Smooth muscle cell (in vitro differentiated cells): ENCODE measurements around the gene IZUMO4. TPM values are rescaled to one million over a fixed set of nuclear protein-coding genes. Genes with fewer than 3 reads are reported as not detected.

ENCODE experiments used
- DNase-seq: peaks from one replicate; lab custom pipeline; 2025; ENCODE audit not compliant: unreplicated experiment; lab: John Stamatoyannopoulos, UW
- H2AFZ ChIP-seq: fragments of 200-600 bp; sonication (generic); 2 replicates; pipeline ENCODE4 v1.6.0; 2016; ENCODE audit warnings: antibody characterized with exemption, low read depth, mild to moderate bottlenecking
- H3F3A ChIP-seq: fragments of 200-600 bp; sonication (generic); 2 replicates; pipeline ENCODE4 v1.6.0; 2017; ENCODE audit warnings: antibody characterized with exemption, low read depth
- H3K27ac ChIP-seq: fragments of 200-600 bp; sonication (generic); 2 replicates; pipeline ENCODE4 v1.5.1; 2016; ENCODE audit warnings: low read depth, mild to moderate bottlenecking
- H3K27me3 ChIP-seq: fragments of 200-600 bp; sonication (generic); 2 replicates; pipeline ENCODE4 v1.6.1; 2016; ENCODE audit warnings: low read depth, mild to moderate bottlenecking
- H3K36me3 ChIP-seq: fragments of 200-600 bp; sonication (generic); 2 replicates; pipeline ENCODE4 v1.5.1; 2016; ENCODE audit warnings: low read depth
- H3K4me1 ChIP-seq: fragments of 200-600 bp; sonication (generic); 2 replicates; pipeline ENCODE4 v1.5.1; 2016; ENCODE audit warnings: low read depth
- H3K4me2 ChIP-seq: fragments of 200-600 bp; sonication (generic); 2 replicates; pipeline ENCODE4 v1.6.0; 2016; ENCODE audit warnings: mild to moderate bottlenecking
- H3K4me3 ChIP-seq: fragments of 200-600 bp; sonication (generic); 2 replicates; pipeline ENCODE4 v1.5.1; 2016; ENCODE audit warnings: mild to moderate bottlenecking
- H3K79me2 ChIP-seq: fragments of 200-600 bp; sonication (generic); 2 replicates; pipeline ENCODE4 v1.6.0; 2016; ENCODE audit warnings: low read depth, mild to moderate bottlenecking
- H3K9ac ChIP-seq: fragments of 200-600 bp; sonication (generic); 2 replicates; pipeline ENCODE4 v1.6.0; 2016; ENCODE audit warnings: low read depth
- H3K9me3 ChIP-seq: fragments of 200-600 bp; sonication (generic); replicated peaks from 2 replicates; pipeline ENCODE4 v1.5.1; 2016; ENCODE audit warnings: low read depth
- H4K20me1 ChIP-seq: fragments of 200-600 bp; sonication (generic); 2 replicates; pipeline ENCODE4 v1.6.0; 2016; ENCODE audit warnings: low read depth
- WGBS: methylation state at CpG from one replicate; pipeline ENCODE4 v1.1.7; 2016; ENCODE audit warnings: low lambda C conversion rate; 5-methylcytosine and 5-hydroxymethylcytosine counted together
- polyA plus RNA-seq: library from polyadenylated mRNA; unstranded; fragments of >200 nt; fragmentation: Nextera tagmentation; extraction: Ambion mirVana; gene quantifications from 2 replicates; pipeline ENCODE4 v1.2.1, GENCODE V29; 2016
- total RNA-seq: library from RNA; depleted of rRNA; stranded (reverse); fragments of >200 nt; gene quantifications from 2 replicates; pipeline ENCODE4 v1.2.3, GENCODE V29; 2014
- TF ChIP-seq, protein P1 (sequence below): fragments of 200-600 bp; sonication (generic); IDR thresholded peaks from 2 replicates; pipeline ENCODE4 v1.5.1; 2017; ENCODE audit warnings: borderline replicate concordance, mild to moderate bottlenecking, antibody characterized with exemption; ENCODE audit not compliant: insufficient read depth, poor library complexity, severe bottlenecking

The IZUMO4 gene
- total and polyA plus RNA-seq, 2 experiments from 2014 or later = 0.48 to 1.6 TPM

DNA sequence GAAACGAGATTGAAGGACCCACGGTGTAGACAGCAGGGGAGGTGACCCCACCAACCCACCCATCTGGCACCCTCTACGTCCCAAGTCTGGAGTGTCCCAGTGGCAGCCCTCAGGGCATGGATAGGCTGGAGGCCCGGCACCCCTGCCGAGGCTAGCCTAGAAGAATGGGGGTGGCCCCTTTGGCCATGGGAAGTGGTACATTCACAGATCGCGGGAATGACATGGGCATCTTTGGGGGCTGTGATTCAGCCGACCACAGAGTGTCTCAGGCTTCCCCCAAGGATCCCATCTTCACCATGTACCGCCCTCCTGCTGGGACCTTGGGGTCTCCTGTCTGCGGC, 34.4 kb upstream of the IZUMO4 start:
- TF ChIP-seq, protein P1, sequence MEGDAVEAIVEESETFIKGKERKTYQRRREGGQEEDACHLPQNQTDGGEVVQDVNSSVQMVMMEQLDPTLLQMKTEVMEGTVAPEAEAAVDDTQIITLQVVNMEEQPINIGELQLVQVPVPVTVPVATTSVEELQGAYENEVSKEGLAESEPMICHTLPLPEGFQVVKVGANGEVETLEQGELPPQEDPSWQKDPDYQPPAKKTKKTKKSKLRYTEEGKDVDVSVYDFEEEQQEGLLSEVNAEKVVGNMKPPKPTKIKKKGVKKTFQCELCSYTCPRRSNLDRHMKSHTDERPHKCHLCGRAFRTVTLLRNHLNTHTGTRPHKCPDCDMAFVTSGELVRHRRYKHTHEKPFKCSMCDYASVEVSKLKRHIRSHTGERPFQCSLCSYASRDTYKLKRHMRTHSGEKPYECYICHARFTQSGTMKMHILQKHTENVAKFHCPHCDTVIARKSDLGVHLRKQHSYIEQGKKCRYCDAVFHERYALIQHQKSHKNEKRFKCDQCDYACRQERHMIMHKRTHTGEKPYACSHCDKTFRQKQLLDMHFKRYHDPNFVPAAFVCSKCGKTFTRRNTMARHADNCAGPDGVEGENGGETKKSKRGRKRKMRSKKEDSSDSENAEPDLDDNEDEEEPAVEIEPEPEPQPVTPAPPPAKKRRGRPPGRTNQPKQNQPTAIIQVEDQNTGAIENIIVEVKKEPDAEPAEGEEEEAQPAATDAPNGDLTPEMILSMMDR = no peak
- Histone ChIP-seq H3K79me2 (no peaks in the 10 kb centered on the region), H3K4me2 (peak overlapping the region; percentile 89), H3K9ac (no peak overlapping the region), H3K27me3 (no peaks in the 10 kb centered on the region), H4K20me1 (no peaks in the 10 kb centered on the region), H3K36me3 (no peaks in the 10 kb centered on the region), H3F3A (peaks cover 8% of the 10 kb centered on the region), H3K27ac (no peak overlapping the region), H3K4me3 (peak overlapping the region; percentile 72), H3K4me1 (peaks cover 23% of the 10 kb centered on the region), H3K9me3 (no peaks in the 10 kb centered on the region), H2AFZ (no peak overlapping the region)
- no peak for DNase-seq
- WGBS = 81% methylated on average over 10 of the region's 10 CpGs

DNA sequence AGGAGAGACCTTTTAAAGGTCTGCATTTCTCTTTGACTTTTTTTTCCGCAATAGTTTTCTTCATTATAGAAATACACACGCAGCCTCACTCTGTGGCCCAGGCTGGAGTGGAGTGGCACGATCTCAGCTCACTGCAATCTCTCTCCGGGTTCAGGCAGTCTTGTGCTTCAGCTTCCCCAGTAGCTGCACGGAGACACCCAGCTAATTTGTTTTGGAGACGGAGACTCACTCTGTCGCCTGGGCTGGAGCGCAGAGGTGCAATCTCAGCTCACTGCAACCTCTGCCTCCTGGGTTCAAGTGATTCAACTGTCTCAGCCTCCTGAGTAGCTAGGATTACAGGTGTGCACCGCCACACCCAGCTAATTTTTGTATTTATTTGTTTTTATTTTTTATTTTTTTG, 33.9 kb upstream of the IZUMO4 start:
- WGBS = 90% methylated on average over 9 of the region's 9 CpGs
- Histone ChIP-seq H3K79me2 (no peaks in the 10 kb centered on the region), H3K4me3 (no peak overlapping the region), H2AFZ (no peak overlapping the region), H3K27ac (no peak overlapping the region), H3K4me2 (no peak overlapping the region), H3K4me1 (peaks cover 23% of the 10 kb centered on the region), H3F3A (peaks cover 8% of the 10 kb centered on the region), H3K9ac (no peak overlapping the region), H3K27me3 (no peaks in the 10 kb centered on the region), H3K9me3 (no peaks in the 10 kb centered on the region), H4K20me1 (no peaks in the 10 kb centered on the region), H3K36me3 (no peaks in the 10 kb centered on the region)
- DNase-seq = no peak
- TF ChIP-seq, protein P1 = no peak

DNA sequence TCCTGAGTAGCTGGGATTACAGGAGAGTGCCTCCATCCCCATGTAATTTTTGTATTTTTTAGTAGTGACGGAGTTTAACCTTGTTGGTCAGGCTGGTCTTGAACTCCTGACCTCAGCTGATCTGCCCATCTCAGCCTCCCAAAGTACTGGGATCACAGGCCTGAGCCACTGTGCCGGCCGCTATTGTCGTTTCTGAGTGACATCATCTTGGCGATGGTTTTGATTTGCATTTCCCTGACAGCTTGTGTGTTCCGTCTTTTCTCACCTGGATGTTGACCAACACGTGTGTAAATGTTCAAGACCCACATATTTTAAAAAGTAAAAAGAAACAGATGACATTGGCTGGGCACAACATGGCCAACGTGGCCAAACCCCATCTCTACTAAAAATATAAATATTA, 32.9 kb upstream of the IZUMO4 start:
- Histone ChIP-seq H3K9ac (no peak overlapping the region), H3K4me1 (peaks cover 18% of the 10 kb centered on the region), H3K36me3 (no peaks in the 10 kb centered on the region), H3K27ac (no peak overlapping the region), H3K4me3 (no peak overlapping the region), H3K4me2 (no peak overlapping the region), H3K79me2 (no peaks in the 10 kb centered on the region), H3K9me3 (no peaks in the 10 kb centered on the region), H3F3A (peaks cover 8% of the 10 kb centered on the region), H4K20me1 (no peaks in the 10 kb centered on the region), H3K27me3 (no peaks in the 10 kb centered on the region), H2AFZ (no peak overlapping the region)
- TF ChIP-seq, protein P1 = no peak
- WGBS = 94% methylated on average over 8 of the region's 8 CpGs
- DNase-seq = no peak

DNA sequence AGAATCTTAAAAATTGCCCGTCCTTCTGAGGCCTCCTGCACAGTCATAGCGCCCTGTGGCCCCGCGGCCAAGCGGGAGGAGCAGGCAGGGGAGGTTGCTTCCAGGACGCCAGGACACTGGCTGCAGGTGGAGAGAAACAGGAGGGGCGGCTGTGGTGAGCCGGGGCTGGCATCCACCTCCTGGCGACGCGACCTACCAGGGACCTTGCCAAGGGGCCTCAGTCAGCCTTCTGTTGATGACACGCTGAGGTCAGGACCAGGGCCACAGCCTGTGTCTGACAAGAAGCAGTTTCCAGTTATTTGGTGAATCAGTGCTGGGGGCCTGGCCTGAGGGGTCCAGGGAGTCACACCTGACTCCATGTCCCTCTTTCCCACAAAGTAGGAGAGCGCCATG, 32.3 kb upstream of the IZUMO4 start:
- H3K36me3 ChIP-seq = no peaks in the 10 kb centered on the region
- H3K4me3 ChIP-seq = no peak overlapping the region
- H3K79me2 ChIP-seq = no peaks in the 10 kb centered on the region
- no peak overlapping the region for H3K9ac ChIP-seq
- no peak overlapping the region for H3K27ac ChIP-seq
- TF ChIP-seq, protein P1 = no peak
- no peaks in the 10 kb centered on the region for H3K9me3 ChIP-seq
- no peak overlapping the region for H3K4me2 ChIP-seq
- peaks cover 8% of the 10 kb centered on the region for H3F3A ChIP-seq
- no peaks in the 10 kb centered on the region for H4K20me1 ChIP-seq
- H2AFZ ChIP-seq = no peak overlapping the region
- H3K27me3 ChIP-seq = no peaks in the 10 kb centered on the region
- no peak for DNase-seq
- WGBS = 95% methylated on average over 13 of the region's 13 CpGs
- peaks cover 14% of the 10 kb centered on the region for H3K4me1 ChIP-seq
